ENCODE measurements around the gene TAF1D.

Gene TAF1D

DNA sequence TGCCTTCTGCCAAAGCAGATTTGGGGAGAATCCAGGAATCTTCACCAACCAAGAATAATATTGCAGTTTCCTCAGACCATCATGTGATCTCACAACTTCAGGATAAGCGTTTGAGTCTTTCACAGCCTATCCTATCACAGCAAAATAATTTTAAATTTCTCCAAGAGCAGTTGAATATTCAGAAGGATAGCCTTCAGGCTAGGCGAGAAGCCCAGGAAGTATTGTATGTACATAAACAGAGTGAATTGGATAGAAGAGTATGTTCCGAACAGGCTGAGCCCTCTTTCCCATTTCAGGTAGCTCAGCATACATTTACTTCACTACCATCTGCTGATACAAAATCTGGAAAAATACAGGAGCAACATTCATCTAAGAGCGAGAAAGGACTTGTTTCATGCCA lies 43.7 kb downstream of the TAF1D start:
- TF ChIP-seq, protein P1, sequence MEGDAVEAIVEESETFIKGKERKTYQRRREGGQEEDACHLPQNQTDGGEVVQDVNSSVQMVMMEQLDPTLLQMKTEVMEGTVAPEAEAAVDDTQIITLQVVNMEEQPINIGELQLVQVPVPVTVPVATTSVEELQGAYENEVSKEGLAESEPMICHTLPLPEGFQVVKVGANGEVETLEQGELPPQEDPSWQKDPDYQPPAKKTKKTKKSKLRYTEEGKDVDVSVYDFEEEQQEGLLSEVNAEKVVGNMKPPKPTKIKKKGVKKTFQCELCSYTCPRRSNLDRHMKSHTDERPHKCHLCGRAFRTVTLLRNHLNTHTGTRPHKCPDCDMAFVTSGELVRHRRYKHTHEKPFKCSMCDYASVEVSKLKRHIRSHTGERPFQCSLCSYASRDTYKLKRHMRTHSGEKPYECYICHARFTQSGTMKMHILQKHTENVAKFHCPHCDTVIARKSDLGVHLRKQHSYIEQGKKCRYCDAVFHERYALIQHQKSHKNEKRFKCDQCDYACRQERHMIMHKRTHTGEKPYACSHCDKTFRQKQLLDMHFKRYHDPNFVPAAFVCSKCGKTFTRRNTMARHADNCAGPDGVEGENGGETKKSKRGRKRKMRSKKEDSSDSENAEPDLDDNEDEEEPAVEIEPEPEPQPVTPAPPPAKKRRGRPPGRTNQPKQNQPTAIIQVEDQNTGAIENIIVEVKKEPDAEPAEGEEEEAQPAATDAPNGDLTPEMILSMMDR (IDR thresholded peaks at IDR 0.05; ENCODE audit: insufficient read depth, low read length, poor library complexity, severe bottlenecking) = no peak
- no peak overlapping the region for H3K4me3 ChIP-seq (replicated peaks; ENCODE audit: low read depth, low read length)
- no peak for DNase-seq (ENCODE audit: extremely low read depth, insufficient read length)
- no peaks in the 10 kb centered on the region for H3K27me3 ChIP-seq (replicated peaks; ENCODE audit: control insufficient read depth, insufficient read depth, low read length)
- peaks cover 12% of the 10 kb centered on the region for H3K36me3 ChIP-seq (ENCODE audit: control insufficient read depth, insufficient read depth, low read length)

DNA sequence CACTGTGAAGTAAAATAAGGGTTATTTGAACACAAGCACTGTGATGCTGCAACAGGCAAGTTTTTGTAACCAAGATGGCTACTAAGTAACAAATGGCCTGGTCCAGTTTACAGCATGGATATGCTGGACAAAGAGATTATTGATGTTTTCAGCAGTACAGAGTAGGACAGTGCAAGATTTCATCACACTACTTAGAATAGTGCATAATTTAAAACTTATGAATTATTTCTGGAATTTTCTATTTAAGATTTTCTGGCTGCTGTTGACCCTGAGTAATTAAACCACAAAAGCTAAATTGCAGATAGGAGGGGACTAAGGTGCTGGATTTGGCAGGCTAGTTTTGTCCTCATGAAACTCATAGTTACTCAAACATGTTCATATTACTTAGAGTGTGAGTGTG lies 46.7 kb downstream of the TAF1D start:
- DNase-seq (ENCODE audit: extremely low read depth, insufficient read length) = no peak
- TF ChIP-seq, protein P1 (IDR thresholded peaks at IDR 0.05; ENCODE audit: insufficient read depth, low read length, poor library complexity, severe bottlenecking) = no peak
- no peak overlapping the region for H3K4me3 ChIP-seq (replicated peaks; ENCODE audit: low read depth, low read length)
- H3K36me3 ChIP-seq (ENCODE audit: control insufficient read depth, insufficient read depth, low read length) = peaks cover 18% of the 10 kb centered on the region
- H3K27me3 ChIP-seq (replicated peaks; ENCODE audit: control insufficient read depth, insufficient read depth, low read length) = no peaks in the 10 kb centered on the region

DNA sequence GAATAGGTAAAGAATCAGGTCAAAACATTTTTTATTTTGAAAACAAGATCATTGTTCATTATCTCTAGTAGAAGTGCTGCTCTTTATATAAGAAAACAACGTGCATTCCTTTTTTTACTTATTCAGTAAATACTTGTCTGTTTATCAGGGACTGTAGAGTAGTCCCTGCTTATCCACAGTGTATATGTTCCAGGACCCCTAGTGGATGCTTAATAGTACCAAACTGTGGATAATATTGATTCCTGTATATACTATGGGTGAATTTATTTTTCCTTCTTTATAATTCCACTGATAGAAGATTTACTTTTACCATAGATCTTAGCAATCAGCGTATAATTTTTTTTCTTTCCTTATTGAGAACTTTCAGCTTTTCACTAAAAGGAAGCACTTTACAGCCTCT lies 47.2 kb downstream of the TAF1D start:
- Histone ChIP-seq H3K27me3 (replicated peaks; ENCODE audit: control insufficient read depth, insufficient read depth, low read length) (no peaks in the 10 kb centered on the region), H3K4me3 (replicated peaks; ENCODE audit: low read depth, low read length) (no peak overlapping the region), H3K36me3 (ENCODE audit: control insufficient read depth, insufficient read depth, low read length) (peaks cover 17% of the 10 kb centered on the region)
- TF ChIP-seq, protein P1 (IDR thresholded peaks at IDR 0.05; ENCODE audit: insufficient read depth, low read length, poor library complexity, severe bottlenecking) = no peak
- DNase-seq (ENCODE audit: extremely low read depth, insufficient read length) = no peak

- no peak for DNase-seq (ENCODE audit: extremely low read depth, insufficient read length)
- TF ChIP-seq, protein P1 (IDR thresholded peaks at IDR 0.05; ENCODE audit: insufficient read depth, low read length, poor library complexity, severe bottlenecking) = no peak
- Histone ChIP-seq H3K27me3 (replicated peaks; ENCODE audit: control insufficient read depth, insufficient read depth, low read length) (no peaks in the 10 kb centered on the region), H3K36me3 (ENCODE audit: control insufficient read depth, insufficient read depth, low read length) (peaks cover 15% of the 10 kb centered on the region), H3K4me3 (replicated peaks; ENCODE audit: low read depth, low read length) (no peak overlapping the region)
Observed at GRCh38 chr11:93689240-93689639, 52.1 kb downstream of the TAF1D start.

- H3K36me3 ChIP-seq (ENCODE audit: control insufficient read depth, insufficient read depth, low read length) = peaks cover 15% of the 10 kb centered on the region
- no peak overlapping the region for H3K4me3 ChIP-seq (replicated peaks; ENCODE audit: low read depth, low read length)
- TF ChIP-seq, protein P1 (IDR thresholded peaks at IDR 0.05; ENCODE audit: insufficient read depth, low read length, poor library complexity, severe bottlenecking) = no peak
- no peaks in the 10 kb centered on the region for H3K27me3 ChIP-seq (replicated peaks; ENCODE audit: control insufficient read depth, insufficient read depth, low read length)
- no peak for DNase-seq (ENCODE audit: extremely low read depth, insufficient read length)
Observed at GRCh38 chr11:93686812-93687211, 54.5 kb downstream of the TAF1D start.

- H3K36me3 ChIP-seq (ENCODE audit: control insufficient read depth, insufficient read depth, low read length) = peaks cover 15% of the 10 kb centered on the region
- no peak for DNase-seq (ENCODE audit: extremely low read depth, insufficient read length)
- H3K4me3 ChIP-seq (replicated peaks; ENCODE audit: low read depth, low read length) = no peak overlapping the region
- TF ChIP-seq, protein P1 (IDR thresholded peaks at IDR 0.05; ENCODE audit: insufficient read depth, low read length, poor library complexity, severe bottlenecking) = no peak
- no peaks in the 10 kb centered on the region for H3K27me3 ChIP-seq (replicated peaks; ENCODE audit: control insufficient read depth, insufficient read depth, low read length)
Observed at GRCh38 chr11:93686226-93686625, 55.1 kb downstream of the TAF1D start.

All from GM06990 (cell line).